Skin epidermis (tissue), 12 donors: ENCODE data around the gene CCDC121.
"Not testable (repeated sequence)": the region's sequence is repeated elsewhere in the genome, so short reads cannot be mapped to it uniquely, and the experiment has no call there.

Experiments
- H3K27ac ChIP-seq, 21 experiments: fragments of 200-600 bp; sonication (generic) in 11 of 21; one replicate each; pipeline ENCODE4 v1.5.0; 2020; ENCODE audit warnings: mild to moderate bottlenecking in 3 of 21, inconsistent platforms in 2 of 21, moderate library complexity in 2 of 21
- H3K4me3 ChIP-seq, 7 experiments: fragments of 200-600 bp; sonication (generic) in 2 of 7; one replicate each; pipeline ENCODE4 v1.5.0; 2020; ENCODE audit warnings: inconsistent platforms in 2 of 7, mild to moderate bottlenecking in 2 of 7, moderate library complexity in 1 of 7

CCDC121 gene

GRCh38 chr2:27638709-27639108 lies 9.9 kb upstream of the CCDC121 start:
- Histone ChIP-seq H3K27ac (no peak overlapping the region), H3K4me3 (no peak overlapping the region)

GRCh38 chr2:27638037-27638637 lies 9.3 kb upstream of the CCDC121 start:
- Histone ChIP-seq H3K4me3 (no peak overlapping the region), H3K27ac (no peak overlapping the region)

DNA sequence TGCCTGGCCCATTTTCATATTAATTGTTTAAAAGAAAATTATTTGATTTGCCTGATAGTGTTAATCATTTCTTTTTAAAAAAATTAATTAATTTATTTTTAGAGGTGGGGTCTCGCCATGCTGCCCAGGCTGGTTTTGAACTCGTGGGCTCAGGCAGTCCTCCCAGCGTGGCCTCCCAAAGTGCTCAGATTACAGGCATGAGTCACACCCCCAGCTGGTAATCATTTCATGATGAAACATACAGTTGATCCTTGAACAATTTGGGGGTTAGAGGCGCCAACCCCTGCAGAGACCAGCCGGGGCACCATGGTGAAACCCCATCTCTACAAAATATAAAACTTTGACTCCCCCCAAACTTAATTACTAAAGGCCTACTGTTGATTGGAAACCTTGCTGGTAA lies 8.0 kb upstream of the CCDC121 start:
- H3K27ac ChIP-seq: no peak overlapping the region
- H3K4me3 ChIP-seq: no peak overlapping the region

GRCh38 chr2:27634291-27634690 lies 5.5 kb upstream of the CCDC121 start:
- Histone ChIP-seq H3K27ac (no peak overlapping the region), H3K4me3 (no peak overlapping the region)

DNA sequence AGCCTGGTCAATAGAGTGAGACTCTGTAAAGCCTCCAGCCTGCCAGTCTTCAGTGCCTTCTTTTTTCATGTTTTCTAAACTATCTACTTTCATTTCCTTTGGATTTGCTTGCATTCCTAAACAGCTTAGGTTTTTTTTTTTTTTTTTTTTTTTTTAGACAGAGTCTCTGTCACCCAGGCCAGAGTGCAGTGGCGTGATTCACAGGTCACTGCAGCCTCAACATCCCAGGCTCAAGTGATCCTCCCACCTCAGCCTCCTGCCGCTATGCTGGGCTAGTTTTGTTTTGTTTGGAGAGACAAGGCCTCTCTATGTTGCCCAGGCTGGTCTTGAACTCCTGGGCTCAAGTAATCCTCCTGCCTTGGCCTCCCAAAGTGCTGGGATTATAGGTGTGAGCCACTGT lies 1.4 kb upstream of the CCDC121 start:
- H3K27ac ChIP-seq: not testable (repeated sequence)
- peak overlapping the region in 1 of 7 experiments; percentile 87 for H3K4me3 ChIP-seq

- peak overlapping the region; percentile 59 to 92 (median 70) for H3K4me3 ChIP-seq
- H3K27ac ChIP-seq: peak overlapping the region in 20 of 21 experiments; percentile 49 to 94 (median 85)
Measured at GRCh38 chr2:27627963-27628766, 647 bp downstream of the CCDC121 start.

DNA sequence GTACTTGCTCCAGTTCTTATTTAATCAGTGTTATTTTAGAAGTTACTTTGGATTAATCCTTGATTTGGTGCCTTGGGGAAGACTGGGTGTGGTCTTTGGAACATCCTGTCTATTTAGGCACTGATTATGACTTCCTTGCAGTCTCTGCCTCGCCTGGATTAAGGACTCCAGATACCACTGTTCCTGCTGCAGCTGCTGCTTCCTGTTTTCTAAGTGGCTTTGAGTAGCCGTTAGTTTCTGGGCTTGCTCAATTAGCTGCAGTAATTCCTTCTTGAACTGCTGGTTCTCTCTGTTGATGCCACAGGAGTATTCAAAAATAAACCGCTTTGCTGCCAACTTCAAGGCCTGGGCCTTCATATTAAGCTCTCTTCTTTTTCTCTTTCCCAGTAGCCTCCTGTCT lies 1.9 kb downstream of the CCDC121 start:
- not testable (repeated sequence) for H3K4me3 ChIP-seq
- H3K27ac ChIP-seq: peak overlapping the region in 9 of 21 experiments; percentile 2 to 90 (median 58)

DNA sequence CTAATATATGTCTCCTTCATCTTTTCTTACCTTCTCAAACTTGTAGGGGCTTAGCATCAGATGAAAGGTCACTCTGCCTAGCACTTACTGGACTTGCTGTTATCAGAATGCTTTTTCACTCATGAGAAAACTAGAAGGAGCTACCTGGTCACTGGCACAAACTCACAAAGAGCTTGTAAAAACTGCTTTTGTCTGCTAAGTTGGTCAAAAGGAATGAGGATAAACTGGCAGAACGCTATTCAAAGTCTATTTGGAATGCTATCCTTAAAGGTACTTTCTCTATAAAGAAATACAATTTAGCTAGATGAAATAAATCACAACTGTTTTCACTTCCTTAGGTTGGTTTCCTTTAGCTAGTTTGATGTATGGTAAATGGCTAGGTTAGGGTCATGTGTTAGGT lies 2.5 kb downstream of the CCDC121 start:
- not testable (repeated sequence) for H3K4me3 ChIP-seq
- peak overlapping the region in 7 of 21 experiments; percentile 9 to 90 (median 42) for H3K27ac ChIP-seq

- no peak overlapping the region for H3K4me3 ChIP-seq
- H3K27ac ChIP-seq: no peak overlapping the region
Measured at GRCh38 chr2:27624943-27625342, 3.9 kb downstream of the CCDC121 start.

DNA sequence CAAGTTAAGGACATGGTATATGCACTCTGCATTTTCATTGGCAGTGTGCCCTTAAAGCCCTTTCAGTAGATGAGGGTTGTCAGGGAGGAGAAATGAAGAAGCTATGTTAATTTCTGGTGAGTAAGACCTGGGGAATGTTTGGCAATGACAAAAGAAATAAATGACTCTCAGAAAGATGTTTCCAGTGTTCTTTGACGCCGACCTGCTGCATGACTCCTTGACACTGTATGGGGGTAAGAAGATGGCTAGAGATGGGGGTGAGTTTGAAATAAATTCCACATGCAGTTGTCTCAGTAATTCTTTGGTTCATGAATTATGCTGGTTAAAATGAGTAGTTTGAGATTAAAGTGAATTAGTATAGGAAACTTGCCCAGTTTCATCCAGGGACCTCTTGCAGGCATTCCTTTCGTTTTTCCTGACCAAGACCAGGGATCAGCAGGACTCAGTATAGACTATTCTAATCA lies 5.9 kb downstream of the CCDC121 start:
- H3K27ac ChIP-seq: no peak overlapping the region
- H3K4me3 ChIP-seq: no peak overlapping the region

DNA sequence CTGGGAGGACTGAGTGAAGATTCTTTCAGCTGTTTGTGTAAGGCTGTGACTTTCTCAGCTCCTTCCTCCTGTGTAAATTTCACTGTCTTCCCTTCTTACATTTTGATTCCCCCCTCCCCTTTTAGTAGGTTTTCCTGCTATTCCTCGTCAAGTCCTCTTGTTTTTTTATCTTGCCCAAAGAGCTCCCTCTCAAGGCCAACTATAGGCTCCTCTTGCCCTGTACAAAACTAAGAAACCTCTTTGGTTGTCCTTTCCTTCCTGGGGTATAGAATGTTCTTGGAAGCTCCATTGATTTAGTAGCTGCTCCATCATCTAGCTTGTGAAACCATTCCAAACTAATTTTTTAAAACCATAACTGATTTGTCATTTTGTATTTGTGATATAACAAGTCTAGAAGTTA lies 7.3 kb downstream of the CCDC121 start:
- Histone ChIP-seq H3K27ac (no peak overlapping the region), H3K4me3 (no peak overlapping the region)

DNA sequence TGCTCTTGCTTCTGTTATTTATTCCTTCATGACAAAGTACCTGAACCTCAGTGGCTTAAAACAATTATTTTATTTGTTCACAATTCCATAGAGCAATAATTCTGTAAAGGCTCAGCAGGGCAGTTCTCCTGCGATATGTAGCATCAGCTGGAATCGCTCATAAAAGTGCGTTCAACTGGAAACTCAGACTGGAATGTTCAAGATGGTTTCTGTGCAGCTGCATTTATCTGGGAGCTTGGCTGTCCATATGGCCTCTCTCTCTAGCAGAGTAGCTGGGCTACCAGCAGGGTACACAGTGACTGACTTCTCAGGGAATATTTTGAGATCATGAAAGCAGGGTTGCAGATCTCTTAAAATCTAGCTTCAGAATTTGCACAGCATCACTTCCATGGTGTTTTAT lies 13.5 kb downstream of the CCDC121 start:
- Histone ChIP-seq H3K4me3 (no peak overlapping the region), H3K27ac (no peak overlapping the region)

GRCh38 chr2:27613985-27614384 lies 14.8 kb downstream of the CCDC121 start:
- Histone ChIP-seq H3K4me3 (no peak overlapping the region), H3K27ac (no peak overlapping the region)

GRCh38 chr2:27606611-27607010 lies 22.2 kb downstream of the CCDC121 start:
- Histone ChIP-seq H3K4me3 (no peak overlapping the region), H3K27ac (no peak overlapping the region)

DNA sequence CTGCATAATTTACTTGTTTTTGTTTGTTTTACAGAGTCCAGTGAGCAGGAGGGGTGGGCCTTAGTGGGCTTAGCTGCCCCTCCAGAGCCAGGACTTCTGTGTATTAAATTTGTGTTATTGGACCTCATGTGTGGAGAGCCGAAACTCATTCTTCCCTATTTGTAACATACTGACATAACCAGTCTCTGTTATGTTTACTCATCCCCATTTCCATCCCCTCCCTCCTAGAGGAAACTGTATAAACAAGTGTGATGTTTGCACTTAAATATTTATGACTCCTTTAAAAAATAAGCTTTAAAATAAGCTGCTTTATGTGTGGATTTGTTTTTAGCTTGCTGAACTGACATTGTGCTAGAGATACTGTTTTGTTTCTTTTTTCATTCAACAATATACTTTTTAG lies 32.2 kb downstream of the CCDC121 start:
- no peak overlapping the region for H3K4me3 ChIP-seq
- H3K27ac ChIP-seq: no peak overlapping the region

DNA sequence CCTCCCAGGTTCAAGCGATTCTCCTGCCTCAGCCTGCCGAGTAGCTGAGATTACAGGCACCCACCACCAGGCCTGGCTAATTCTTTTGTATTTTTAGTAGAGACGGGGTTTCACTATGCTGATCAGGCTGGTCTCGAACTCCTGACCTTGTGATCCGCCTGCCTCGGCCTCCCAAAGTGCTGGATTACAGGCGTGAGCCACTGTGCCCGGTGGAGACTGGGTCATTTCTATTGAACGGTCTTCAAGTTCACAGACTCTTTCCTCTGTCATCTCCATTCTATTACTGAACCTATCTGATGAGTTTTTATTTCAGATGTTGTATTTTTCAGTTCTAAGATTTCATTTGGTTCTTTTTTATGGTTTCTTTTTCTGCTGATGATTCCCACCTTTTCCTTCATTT lies 33.4 kb downstream of the CCDC121 start:
- H3K4me3 ChIP-seq, H3K27ac ChIP-seq: not testable (repeated sequence)

DNA sequence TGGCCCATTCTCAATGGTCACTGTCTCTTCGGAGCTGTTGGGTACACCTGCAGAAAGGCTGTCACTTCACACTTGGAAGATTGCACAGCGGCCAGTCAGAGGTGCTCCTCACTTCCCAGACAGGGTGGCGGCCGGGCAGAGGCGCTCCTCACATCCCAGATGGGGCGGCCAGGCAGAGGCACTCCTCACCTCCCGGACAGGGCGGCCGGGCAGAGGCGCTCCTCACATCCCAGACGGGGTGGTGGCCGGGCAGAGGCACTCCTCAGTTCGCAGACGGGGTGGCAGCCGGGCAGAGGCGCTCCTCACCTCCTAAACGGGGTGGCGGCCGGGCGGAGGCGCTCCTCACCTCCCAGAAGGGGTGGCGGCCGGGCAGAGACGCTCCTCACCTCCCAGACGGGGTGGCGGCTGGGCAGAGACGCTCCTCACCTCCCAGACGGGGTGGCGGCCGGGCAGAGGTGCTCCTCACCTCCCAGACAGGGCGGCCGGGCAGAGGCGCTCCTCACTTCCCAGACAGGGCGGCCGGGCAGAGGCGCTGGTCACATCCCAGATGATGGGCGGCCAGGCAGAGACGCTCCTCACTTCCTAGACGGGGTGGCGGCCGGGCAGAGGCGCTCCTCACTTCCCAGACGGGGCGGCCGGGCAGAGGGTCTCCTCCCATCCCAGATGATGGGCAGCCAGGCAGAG lies 34.6 kb downstream of the CCDC121 start:
- not testable (repeated sequence) for H3K27ac ChIP-seq, H3K4me3 ChIP-seq

GRCh38 chr2:27593240-27593639 lies 35.6 kb downstream of the CCDC121 start:
- Histone ChIP-seq H3K27ac (no peak overlapping the region), H3K4me3 (no peak overlapping the region)

- H3K27ac ChIP-seq: no peak overlapping the region
- H3K4me3 ChIP-seq: no peak overlapping the region
Measured at GRCh38 chr2:27591745-27592144, 37.1 kb downstream of the CCDC121 start.

GRCh38 chr2:27588308-27588707 lies 40.5 kb downstream of the CCDC121 start:
- no peak overlapping the region for H3K27ac ChIP-seq
- no peak overlapping the region for H3K4me3 ChIP-seq

- no peak overlapping the region for H3K27ac ChIP-seq
- no peak overlapping the region for H3K4me3 ChIP-seq
Measured at GRCh38 chr2:27587025-27587424, 41.8 kb downstream of the CCDC121 start.
